GM12878 (cell line): ENCODE results near the gene VGLL4.

Experiments
- EP300 ChIP-seq, 2 experiments: fragments of 150-350 bp in 1 of 2; IDR thresholded peaks; 2 replicates each; pipeline ENCODE4 v1.6.1; 2011 to 2012; ENCODE audit warnings: low read depth in 2 of 2, low read length in 2 of 2, borderline replicate concordance in 1 of 2, improper control_type of control experiment in 1 of 2, inconsistent platforms in 1 of 2; ENCODE audit not compliant: control insufficient read depth in 1 of 2
- KDM1A ChIP-seq: fragments of 200-600 bp; sonication (generic); IDR thresholded peaks from 2 replicates; pipeline ENCODE4 v1.6.1; 2016; ENCODE audit warnings: borderline replicate concordance
- POLR2A ChIP-seq: IDR thresholded peaks from 2 replicates; pipeline ENCODE4 v1.6.1; 2011; ENCODE audit warnings: low read depth, mild to moderate bottlenecking, low read length
- RAD21 ChIP-seq: IDR thresholded peaks from 2 replicates; pipeline ENCODE4 v1.6.1; 2011; ENCODE audit warnings: mild to moderate bottlenecking, low read depth, low read length, moderate library complexity; ENCODE audit not compliant: insufficient read depth
- SMC3 ChIP-seq: IDR thresholded peaks from 2 replicates; pipeline ENCODE4 v1.6.1; 2011; ENCODE audit warnings: low read length, improper control_type of control experiment, borderline replicate concordance
- SPI1 ChIP-seq: IDR thresholded peaks from 2 replicates; pipeline ENCODE4 v1.6.1; 2011; ENCODE audit warnings: low read depth, mild to moderate bottlenecking, low read length, moderate library complexity, borderline replicate concordance; ENCODE audit not compliant: insufficient read depth
- TF ChIP-seq, protein P1 (sequence below): IDR thresholded peaks from 2 replicates; pipeline ENCODE4 v1.6.1; 2011; ENCODE audit warnings: mild to moderate bottlenecking, low read depth, low read length, moderate library complexity; ENCODE audit not compliant: insufficient replicate concordance

DNA sequence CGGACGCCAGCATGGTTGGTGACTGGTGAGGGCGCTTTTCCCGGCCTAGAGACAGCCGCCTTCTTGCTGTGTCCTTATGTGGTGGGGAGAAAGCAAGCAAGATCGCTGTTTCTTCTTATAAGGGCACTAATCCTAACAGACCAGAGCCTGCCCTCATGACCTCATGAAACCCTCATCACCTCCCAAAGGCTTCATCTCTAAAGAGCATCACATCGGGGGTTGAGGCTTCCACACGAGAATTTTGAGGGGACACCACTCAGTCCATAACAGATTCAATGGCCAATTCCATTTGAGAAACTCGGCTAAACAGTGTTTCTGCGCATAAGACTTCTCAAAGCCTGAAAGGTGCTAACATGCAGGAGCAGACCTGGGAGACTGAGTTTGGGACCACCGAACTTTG is 54.0 kb downstream of the VGLL4 start:
- no peak for TF ChIP-seq POLR2A
- no peak for TF ChIP-seq SPI1
- TF ChIP-seq RAD21 = no peak
- no peak for TF ChIP-seq KDM1A
- TF ChIP-seq SMC3 = no peak
- TF ChIP-seq, protein P1, sequence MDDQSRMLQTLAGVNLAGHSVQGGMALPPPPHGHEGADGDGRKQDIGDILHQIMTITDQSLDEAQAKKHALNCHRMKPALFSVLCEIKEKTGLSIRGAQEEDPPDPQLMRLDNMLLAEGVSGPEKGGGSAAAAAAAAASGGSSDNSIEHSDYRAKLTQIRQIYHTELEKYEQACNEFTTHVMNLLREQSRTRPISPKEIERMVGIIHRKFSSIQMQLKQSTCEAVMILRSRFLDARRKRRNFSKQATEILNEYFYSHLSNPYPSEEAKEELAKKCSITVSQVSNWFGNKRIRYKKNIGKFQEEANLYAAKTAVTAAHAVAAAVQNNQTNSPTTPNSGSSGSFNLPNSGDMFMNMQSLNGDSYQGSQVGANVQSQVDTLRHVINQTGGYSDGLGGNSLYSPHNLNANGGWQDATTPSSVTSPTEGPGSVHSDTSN = no peak
- TF ChIP-seq EP300 (IDR thresholded peaks at IDR 0.05; ENCODE audit: borderline replicate concordance in 1 of 2, control insufficient read depth in 1 of 2, low read depth in 2 of 2, low read length in 2 of 2) = no peak
